NB4 (cell line): ENCODE results near the gene CFD.
A peak's percentile ranks its signal among the peaks of the same experiment; 100 is the strongest.

Source experiments
- DNase-seq: peaks from one replicate; pipeline ENCODE4 v3.0.0; 2010; ENCODE audit warnings: low read depth
- H3K4me3 ChIP-seq: one replicate; pipeline ENCODE4 v1.5.1; 2011; ENCODE audit warnings: mild to moderate bottlenecking, low read depth, low read length, moderate library complexity
- CTCF ChIP-seq: IDR thresholded peaks from one replicate; pipeline ENCODE4 v1.5.1; 2012; ENCODE audit warnings: low read depth, low read length
- MAX ChIP-seq: IDR thresholded peaks from 2 replicates; pipeline ENCODE4 v1.6.1; 2011; ENCODE audit warnings: low read depth, low read length
- MYC ChIP-seq: IDR thresholded peaks from 2 replicates; pipeline ENCODE4 v1.6.1; 2011; ENCODE audit warnings: low read depth, low read length
- POLR2A ChIP-seq: IDR thresholded peaks from 2 replicates; pipeline ENCODE4 v1.6.1; 2011; ENCODE audit warnings: mild to moderate bottlenecking; ENCODE audit not compliant: insufficient read length; ENCODE audit errors: extremely low read depth

The CFD gene

GRCh38 chr19:870963-871401, 11.5 kb downstream of the CFD start:
- TF ChIP-seq POLR2A (no peak), MYC (no peak), MAX (no peak), CTCF (no peak)
- H3K4me3 ChIP-seq: no peak overlapping the region
- no peak for DNase-seq

- no peak for DNase-seq
- TF ChIP-seq POLR2A: no peak
- TF ChIP-seq CTCF: no peak
- TF ChIP-seq MAX: no peak
- no peak for TF ChIP-seq MYC
- no peak overlapping the region for H3K4me3 ChIP-seq
These were observed 12.2 kb downstream of the CFD start for GRCh38 chr19:871446-872265.

GRCh38 chr19:872266-872951, 12.9 kb downstream of the CFD start:
- peak; percentile 73 for DNase-seq
- TF ChIP-seq MYC (no peak), CTCF (no peak), POLR2A (no peak), MAX (peak; percentile 8; the same call in 1 of the 2 replicates)
- no peak overlapping the region for H3K4me3 ChIP-seq

GRCh38 chr19:873084-873483, 13.6 kb downstream of the CFD start:
- H3K4me3 ChIP-seq: no peak overlapping the region
- peak; percentile 68 for DNase-seq
- no peak for TF ChIP-seq MAX
- TF ChIP-seq MYC: no peak
- TF ChIP-seq POLR2A: no peak
- no peak for TF ChIP-seq CTCF

GRCh38 chr19:873561-874041, 14.1 kb downstream of the CFD start:
- TF ChIP-seq CTCF: no peak
- TF ChIP-seq MYC: no peak
- TF ChIP-seq POLR2A: no peak
- TF ChIP-seq MAX: no peak
- no peak for DNase-seq
- no peak overlapping the region for H3K4me3 ChIP-seq
